Measurements from ENCODE around the gene SFXN3. TPM values are rescaled to one million over a fixed set of nuclear protein-coding genes. Genes with fewer than 3 reads are reported as not detected.

Gene SFXN3
- polyA plus RNA-seq, 4 donors: 35.0 to 222 (median 87.5) TPM

DNA sequence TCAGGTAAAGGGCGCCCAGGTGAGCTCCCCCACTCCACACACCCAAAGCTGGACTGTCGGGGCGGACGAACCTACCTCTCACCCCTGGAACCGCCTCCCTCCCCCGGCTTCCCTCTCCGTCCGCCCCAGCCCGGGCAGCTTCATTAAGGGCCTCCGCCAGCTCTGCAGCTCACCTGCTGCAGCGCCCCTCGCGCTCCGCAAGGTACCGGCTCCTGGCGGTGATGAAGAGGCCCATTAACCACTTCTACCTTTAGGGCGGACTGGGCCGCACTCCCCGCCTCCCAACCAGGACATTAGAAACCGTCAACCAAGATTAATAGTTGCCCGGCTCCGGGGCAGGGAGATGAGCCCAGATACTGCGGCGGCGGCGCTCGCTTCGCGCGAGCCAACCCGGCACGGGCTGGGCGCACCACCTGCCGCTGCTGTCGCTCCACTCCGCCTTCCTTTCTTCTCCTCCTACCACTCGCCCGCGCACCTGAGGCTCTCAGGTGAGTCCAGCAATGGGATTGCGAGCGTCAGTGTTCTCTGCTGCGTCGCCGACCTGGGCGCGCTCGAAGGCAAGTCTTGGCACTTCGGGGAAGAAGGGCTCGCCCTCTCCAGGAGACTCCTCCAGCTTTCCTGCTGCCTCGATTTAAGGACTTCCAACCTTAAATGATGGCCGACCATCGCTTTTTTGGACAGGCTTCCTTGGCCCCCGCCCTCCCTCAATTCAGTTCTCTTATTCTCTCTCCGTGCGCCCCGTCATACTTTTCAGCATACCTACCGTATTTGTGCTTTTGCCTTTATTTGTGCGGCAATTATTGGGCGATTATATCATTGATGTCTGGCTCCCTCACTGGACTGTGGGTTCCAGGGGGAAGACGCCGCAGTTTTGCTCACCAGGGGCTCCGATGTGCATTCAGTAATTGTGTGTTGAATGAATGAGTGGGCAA lies 17.2 kb downstream of the SFXN3 start:
- H3K36me3 ChIP-seq (ENCODE audit: control insufficient read depth in 3 of 3, insufficient read depth in 2 of 3, low read depth in 1 of 3, low read length in 3 of 3): no peaks in the 10 kb centered on the region
- 10 to 16% (median 13%) methylated on average over 59 to 62 of the region's 62 CpGs for WGBS, 3 donors

DNA sequence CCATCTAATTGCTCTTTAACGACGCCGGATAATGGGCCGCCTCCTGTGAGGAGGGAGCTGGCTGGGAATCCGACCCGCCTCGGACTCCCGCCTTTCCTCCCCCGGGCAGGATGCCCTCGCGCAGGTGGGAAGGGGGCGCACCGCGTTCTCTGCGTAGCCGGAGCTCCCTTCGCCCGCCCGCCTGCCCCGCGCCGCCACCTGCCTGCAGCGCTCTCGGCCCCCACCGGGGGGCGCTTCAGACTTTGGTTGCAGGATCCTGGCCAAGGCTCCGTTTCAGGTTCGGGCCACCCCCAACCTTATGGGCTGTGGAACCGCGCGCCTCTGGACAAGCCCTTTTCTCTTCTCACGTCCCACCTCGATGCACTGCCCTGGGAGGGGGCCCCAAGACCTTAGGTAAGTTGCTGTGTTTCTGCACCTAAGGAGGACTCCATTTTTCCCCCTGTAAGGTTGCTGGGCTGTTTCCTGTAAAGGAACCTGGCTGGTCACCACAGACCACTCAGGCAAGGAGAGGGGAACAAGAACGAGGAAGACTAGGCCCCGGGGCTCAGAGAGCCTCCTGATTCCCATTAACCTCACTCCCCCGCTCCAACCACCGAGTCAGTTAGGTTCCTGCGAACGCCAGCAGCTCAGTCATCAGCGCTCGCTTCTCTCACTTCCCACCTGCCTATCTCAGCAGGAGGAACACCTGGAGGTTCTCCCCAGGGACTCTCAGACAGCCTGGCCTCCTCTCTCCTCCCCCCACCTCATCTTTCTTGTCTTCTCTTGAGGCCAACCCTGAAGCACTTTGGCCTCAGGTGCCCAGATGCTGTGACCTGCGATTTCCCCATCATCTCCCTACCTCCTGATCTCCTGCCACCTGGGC lies 19.4 kb downstream of the SFXN3 start:
- Histone ChIP-seq H3K4me1 (ENCODE audit: control insufficient read depth in 3 of 3, insufficient read depth in 2 of 3, low read depth in 1 of 3, low read length in 2 of 3) (peaks cover 0 to 35% (median 0%) of the 10 kb centered on the region in 3 donors), H3K9me3 (ENCODE audit: control insufficient read depth in 2 of 2, insufficient read depth in 1 of 2, low read depth in 1 of 2, low read length in 1 of 2) (no peaks in the 10 kb centered on the region), H3K4me3 (ENCODE audit: low read depth in 1 of 3, low read length in 3 of 3) (peak overlapping the region in 2 of 3 donors; percentile 28 to 30), H3K36me3 (ENCODE audit: control insufficient read depth in 3 of 3, insufficient read depth in 2 of 3, low read depth in 1 of 3, low read length in 3 of 3) (no peaks in the 10 kb centered on the region), H3K27ac (ENCODE audit: low read depth in 1 of 3, low read length in 2 of 3) (no peak overlapping the region), H3K27me3 (ENCODE audit: control insufficient read depth in 3 of 3, insufficient read depth in 3 of 3, low read length in 3 of 3) (peaks cover 0 to 53% (median 21%) of the 10 kb centered on the region in 3 donors)
- no peak for FAIRE-seq
- 9 to 12% (median 9%) methylated on average over 40 to 42 of the region's 42 CpGs for WGBS, 3 donors
- peak; percentile 62 to 90 for DNase-seq

More for the DNA sequence above, 17.2 kb downstream of the SFXN3 start:
- Histone ChIP-seq H3K9me3 (ENCODE audit: control insufficient read depth in 2 of 2, insufficient read depth in 1 of 2, low read depth in 1 of 2, low read length in 1 of 2) (no peaks in the 10 kb centered on the region), H3K27ac (ENCODE audit: low read depth in 1 of 3, low read length in 2 of 3) (no peak overlapping the region), H3K27me3 (ENCODE audit: control insufficient read depth in 3 of 3, insufficient read depth in 3 of 3, low read length in 3 of 3) (peaks cover 0 to 56% (median 21%) of the 10 kb centered on the region in 3 donors), H3K4me3 (ENCODE audit: low read depth in 1 of 3, low read length in 3 of 3) (no peak overlapping the region), H3K4me1 (ENCODE audit: control insufficient read depth in 3 of 3, insufficient read depth in 2 of 3, low read depth in 1 of 3, low read length in 2 of 3) (peaks cover 0 to 25% (median 2%) of the 10 kb centered on the region in 3 donors)
- no peak for FAIRE-seq
- peak; percentile 57 to 68 for DNase-seq

DNA sequence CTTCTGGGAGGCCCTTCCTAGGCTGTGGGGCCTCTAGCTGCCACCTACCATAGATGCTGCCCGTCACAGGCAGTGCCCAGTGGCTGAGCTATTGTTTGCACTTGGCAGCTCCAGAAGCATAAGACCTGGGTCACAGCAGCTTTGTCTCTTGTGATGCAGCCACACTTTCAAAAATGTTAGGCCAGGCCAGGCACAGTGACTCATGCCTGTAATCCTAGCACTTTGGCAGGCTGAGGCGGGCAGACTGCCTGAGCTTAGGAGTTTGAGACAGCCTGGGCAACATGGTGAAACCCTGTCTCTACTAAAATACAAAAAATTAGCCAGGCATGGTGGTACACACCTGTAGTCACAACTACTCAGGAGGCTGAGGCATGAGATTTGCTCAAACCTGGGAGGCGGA lies 21.3 kb downstream of the SFXN3 start:
- Histone ChIP-seq H3K4me3 (ENCODE audit: low read depth in 1 of 3, low read length in 3 of 3) (no peak overlapping the region), H3K27ac (ENCODE audit: low read depth in 1 of 3, low read length in 2 of 3) (no peak overlapping the region), H3K9me3 (ENCODE audit: control insufficient read depth in 2 of 2, insufficient read depth in 1 of 2, low read depth in 1 of 2, low read length in 1 of 2) (no peaks in the 10 kb centered on the region), H3K4me1 (ENCODE audit: control insufficient read depth in 3 of 3, insufficient read depth in 2 of 3, low read depth in 1 of 3, low read length in 2 of 3) (peaks cover 0 to 45% (median 0%) of the 10 kb centered on the region in 3 donors), H3K36me3 (ENCODE audit: control insufficient read depth in 3 of 3, insufficient read depth in 2 of 3, low read depth in 1 of 3, low read length in 3 of 3) (no peaks in the 10 kb centered on the region), H3K27me3 (ENCODE audit: control insufficient read depth in 3 of 3, insufficient read depth in 3 of 3, low read length in 3 of 3) (peaks cover 0 to 39% (median 15%) of the 10 kb centered on the region in 3 donors)
- DNase-seq (no peak), FAIRE-seq (no peak)
- WGBS, 3 donors: 89 to 91% (median 90%) methylated on average over 3 of the region's 3 CpGs

DNA sequence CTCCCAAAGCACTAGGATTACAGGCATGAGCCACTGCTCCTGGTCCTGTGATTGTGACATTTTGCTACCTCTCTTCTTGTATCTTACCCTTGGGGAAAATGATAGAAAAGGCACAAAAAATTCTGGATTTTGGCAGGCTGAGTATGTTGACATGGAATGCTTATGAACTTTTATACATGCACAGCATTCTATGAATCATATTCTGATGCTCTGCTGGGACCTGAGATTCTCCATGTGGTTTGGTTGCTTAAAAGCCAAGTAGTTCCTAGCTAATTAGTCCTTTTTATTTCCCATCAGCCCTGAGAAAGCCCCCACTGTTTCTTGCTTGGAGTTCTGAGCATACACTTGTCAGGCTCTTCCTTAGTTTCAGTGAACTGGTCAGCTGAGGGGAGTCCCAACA lies 22.5 kb downstream of the SFXN3 start:
- H3K36me3 ChIP-seq (ENCODE audit: control insufficient read depth in 3 of 3, insufficient read depth in 2 of 3, low read depth in 1 of 3, low read length in 3 of 3): no peaks in the 10 kb centered on the region
- peaks cover 0 to 37% (median 0%) of the 10 kb centered on the region in 3 donors for H3K4me1 ChIP-seq (ENCODE audit: control insufficient read depth in 3 of 3, insufficient read depth in 2 of 3, low read depth in 1 of 3, low read length in 2 of 3)
- no peak overlapping the region for H3K27ac ChIP-seq (ENCODE audit: low read depth in 1 of 3, low read length in 2 of 3)
- H3K4me3 ChIP-seq (ENCODE audit: low read depth in 1 of 3, low read length in 3 of 3): no peak overlapping the region
- no peaks in the 10 kb centered on the region for H3K9me3 ChIP-seq (ENCODE audit: control insufficient read depth in 2 of 2, insufficient read depth in 1 of 2, low read depth in 1 of 2, low read length in 1 of 2)
- FAIRE-seq: no peak
- H3K27me3 ChIP-seq (ENCODE audit: control insufficient read depth in 3 of 3, insufficient read depth in 3 of 3, low read length in 3 of 3): peaks cover 0 to 27% (median 10%) of the 10 kb centered on the region in 3 donors
- DNase-seq: no peak

DNA sequence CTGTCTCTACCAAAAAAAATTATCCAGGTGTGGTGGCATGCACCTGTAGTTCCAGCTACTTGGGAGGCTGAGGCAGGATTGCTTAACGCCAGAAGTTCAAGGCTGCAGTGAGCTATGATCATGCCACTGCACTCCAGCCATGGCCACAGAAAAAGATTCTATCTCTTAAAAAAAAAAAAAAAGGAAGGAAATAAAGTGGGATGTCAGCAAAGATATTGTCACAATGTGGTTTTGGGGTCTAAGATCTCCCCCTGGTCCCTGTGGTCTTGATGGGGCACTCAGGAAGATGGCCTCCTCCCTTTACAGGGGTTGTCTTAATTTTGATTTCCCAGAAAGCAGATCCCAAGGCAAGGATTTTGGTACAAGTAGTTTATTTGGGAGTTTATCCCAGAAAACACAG lies 23.3 kb downstream of the SFXN3 start:
- H3K27ac ChIP-seq (ENCODE audit: low read depth in 1 of 3, low read length in 2 of 3): peak overlapping the region in 2 of 3 donors; percentile 63 to 73
- H3K36me3 ChIP-seq (ENCODE audit: control insufficient read depth in 3 of 3, insufficient read depth in 2 of 3, low read depth in 1 of 3, low read length in 3 of 3): no peaks in the 10 kb centered on the region
- 81 to 89% (median 85%) methylated on average over 1 of the region's 1 CpG for WGBS, 3 donors
- FAIRE-seq (no peak), DNase-seq (no peak)
- peaks cover 0 to 18% (median 2%) of the 10 kb centered on the region in 3 donors for H3K27me3 ChIP-seq (ENCODE audit: control insufficient read depth in 3 of 3, insufficient read depth in 3 of 3, low read length in 3 of 3)
- H3K4me1 ChIP-seq (ENCODE audit: control insufficient read depth in 3 of 3, insufficient read depth in 2 of 3, low read depth in 1 of 3, low read length in 2 of 3): peaks cover 0 to 36% (median 0%) of the 10 kb centered on the region in 3 donors
- H3K9me3 ChIP-seq (ENCODE audit: control insufficient read depth in 2 of 2, insufficient read depth in 1 of 2, low read depth in 1 of 2, low read length in 1 of 2): no peaks in the 10 kb centered on the region
- H3K4me3 ChIP-seq (ENCODE audit: low read depth in 1 of 3, low read length in 3 of 3): no peak overlapping the region

DNA sequence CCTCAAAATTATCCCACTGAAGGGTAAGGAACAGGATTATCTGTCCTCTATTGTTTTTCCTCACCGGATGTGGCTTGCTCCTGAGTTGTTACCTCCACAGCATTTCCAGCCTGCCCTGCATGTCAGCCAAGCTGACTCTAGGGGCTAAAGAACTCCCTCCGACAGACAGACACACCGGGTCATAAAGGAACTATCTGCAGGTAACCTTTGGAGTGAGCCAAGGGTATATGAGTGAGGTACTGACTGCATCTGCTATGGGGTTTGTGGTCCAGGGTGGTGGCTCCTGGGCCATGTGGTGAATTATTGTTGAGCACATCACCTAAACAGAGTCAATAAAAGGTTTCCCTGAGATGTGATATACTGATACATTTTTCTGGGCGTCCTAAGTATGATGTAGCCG lies 23.8 kb downstream of the SFXN3 start:
- 55 to 73% (median 60%) methylated on average over 5 of the region's 5 CpGs for WGBS, 3 donors
- DNase-seq: peak; percentile 55 to 64

DNA sequence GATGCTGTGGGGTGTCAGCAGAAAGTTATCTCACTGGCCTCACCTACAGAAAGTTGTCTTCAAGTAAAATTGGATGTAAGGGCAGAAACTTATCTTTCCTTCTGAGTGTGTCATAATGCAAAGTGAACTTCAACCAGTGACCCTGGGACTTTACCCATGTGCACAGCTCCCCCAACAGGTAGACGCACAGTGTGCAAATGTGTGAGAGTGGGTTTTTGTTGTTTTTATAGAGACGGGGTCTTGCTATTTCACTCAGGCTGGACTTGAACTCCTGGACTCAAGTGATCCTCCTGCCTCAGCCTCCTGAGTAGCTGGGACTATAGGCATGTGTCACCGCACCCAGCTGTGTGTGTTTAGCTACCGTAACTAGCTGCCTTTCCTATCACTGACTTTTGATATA lies 24.4 kb downstream of the SFXN3 start:
- H3K27ac ChIP-seq (ENCODE audit: low read depth in 1 of 3, low read length in 2 of 3): peak overlapping the region in 2 of 3 donors; percentile 63 to 73
- H3K4me1 ChIP-seq (ENCODE audit: control insufficient read depth in 3 of 3, insufficient read depth in 2 of 3, low read depth in 1 of 3, low read length in 2 of 3): peaks cover 0 to 38% (median 0%) of the 10 kb centered on the region in 3 donors
- no peaks in the 10 kb centered on the region for H3K9me3 ChIP-seq (ENCODE audit: control insufficient read depth in 2 of 2, insufficient read depth in 1 of 2, low read depth in 1 of 2, low read length in 1 of 2)
- FAIRE-seq: no peak
- H3K4me3 ChIP-seq (ENCODE audit: low read depth in 1 of 3, low read length in 3 of 3): no peak overlapping the region
- 42 to 80% (median 45%) methylated on average over 4 of the region's 4 CpGs for WGBS, 3 donors
- peaks cover 0 to 8% (median 0%) of the 10 kb centered on the region in 3 donors for H3K27me3 ChIP-seq (ENCODE audit: control insufficient read depth in 3 of 3, insufficient read depth in 3 of 3, low read length in 3 of 3)
- H3K36me3 ChIP-seq (ENCODE audit: control insufficient read depth in 3 of 3, insufficient read depth in 2 of 3, low read depth in 1 of 3, low read length in 3 of 3): no peaks in the 10 kb centered on the region
- peak; percentile 78 to 79 for DNase-seq

More for the DNA sequence above, 23.8 kb downstream of the SFXN3 start:
- peak overlapping the region in 2 of 3 donors; percentile 63 to 73 for H3K27ac ChIP-seq (ENCODE audit: low read depth in 1 of 3, low read length in 2 of 3)
- no peaks in the 10 kb centered on the region for H3K9me3 ChIP-seq (ENCODE audit: control insufficient read depth in 2 of 2, insufficient read depth in 1 of 2, low read depth in 1 of 2, low read length in 1 of 2)
- peaks cover 0 to 13% (median 0%) of the 10 kb centered on the region in 3 donors for H3K27me3 ChIP-seq (ENCODE audit: control insufficient read depth in 3 of 3, insufficient read depth in 3 of 3, low read length in 3 of 3)
- no peak for FAIRE-seq
- H3K4me3 ChIP-seq (ENCODE audit: low read depth in 1 of 3, low read length in 3 of 3): no peak overlapping the region
- peaks cover 0 to 41% (median 0%) of the 10 kb centered on the region in 3 donors for H3K4me1 ChIP-seq (ENCODE audit: control insufficient read depth in 3 of 3, insufficient read depth in 2 of 3, low read depth in 1 of 3, low read length in 2 of 3)
- no peaks in the 10 kb centered on the region for H3K36me3 ChIP-seq (ENCODE audit: control insufficient read depth in 3 of 3, insufficient read depth in 2 of 3, low read depth in 1 of 3, low read length in 3 of 3)

Data from small intestine (tissue), 7 donors.